Measurements from ENCODE around the gene ZNF45. TPM values are rescaled to one million over a fixed set of nuclear protein-coding genes. Genes with fewer than 3 reads are reported as not detected.
A peak's percentile ranks its signal among the peaks of the same experiment; 100 is the strongest.

ZNF45 gene
- polyA plus RNA-seq, 4 donors = 3.5 to 18.5 (median 6.0) TPM

GRCh38 chr19:43936188-43936587 is 1.1 kb upstream of the ZNF45 start:
- peak; percentile 2 to 16 for DNase-seq
- WGBS, 3 donors = 24 to 62% (median 46%) methylated on average over 5 of the region's 5 CpGs
- no peak for FAIRE-seq
- peaks cover 0 to 9% (median 6%) of the 10 kb centered on the region in 3 donors for H3K36me3 ChIP-seq (ENCODE audit: control insufficient read depth in 3 of 3, insufficient read depth in 2 of 3, low read depth in 1 of 3, low read length in 3 of 3)
- no peaks in the 10 kb centered on the region for H3K9me3 ChIP-seq (ENCODE audit: control insufficient read depth in 2 of 2, insufficient read depth in 1 of 2, low read depth in 1 of 2, low read length in 1 of 2)
- no peak overlapping the region for H3K27ac ChIP-seq (ENCODE audit: low read depth in 1 of 3, low read length in 2 of 3)
- H3K4me3 ChIP-seq (ENCODE audit: low read depth in 1 of 3, low read length in 3 of 3) = no peak overlapping the region
- no peaks in the 10 kb centered on the region for H3K27me3 ChIP-seq (ENCODE audit: control insufficient read depth in 3 of 3, insufficient read depth in 3 of 3, low read length in 3 of 3)
- peaks cover 0 to 5% (median 0%) of the 10 kb centered on the region in 3 donors for H3K4me1 ChIP-seq (ENCODE audit: control insufficient read depth in 3 of 3, insufficient read depth in 2 of 3, low read depth in 1 of 3, low read length in 2 of 3)

DNA sequence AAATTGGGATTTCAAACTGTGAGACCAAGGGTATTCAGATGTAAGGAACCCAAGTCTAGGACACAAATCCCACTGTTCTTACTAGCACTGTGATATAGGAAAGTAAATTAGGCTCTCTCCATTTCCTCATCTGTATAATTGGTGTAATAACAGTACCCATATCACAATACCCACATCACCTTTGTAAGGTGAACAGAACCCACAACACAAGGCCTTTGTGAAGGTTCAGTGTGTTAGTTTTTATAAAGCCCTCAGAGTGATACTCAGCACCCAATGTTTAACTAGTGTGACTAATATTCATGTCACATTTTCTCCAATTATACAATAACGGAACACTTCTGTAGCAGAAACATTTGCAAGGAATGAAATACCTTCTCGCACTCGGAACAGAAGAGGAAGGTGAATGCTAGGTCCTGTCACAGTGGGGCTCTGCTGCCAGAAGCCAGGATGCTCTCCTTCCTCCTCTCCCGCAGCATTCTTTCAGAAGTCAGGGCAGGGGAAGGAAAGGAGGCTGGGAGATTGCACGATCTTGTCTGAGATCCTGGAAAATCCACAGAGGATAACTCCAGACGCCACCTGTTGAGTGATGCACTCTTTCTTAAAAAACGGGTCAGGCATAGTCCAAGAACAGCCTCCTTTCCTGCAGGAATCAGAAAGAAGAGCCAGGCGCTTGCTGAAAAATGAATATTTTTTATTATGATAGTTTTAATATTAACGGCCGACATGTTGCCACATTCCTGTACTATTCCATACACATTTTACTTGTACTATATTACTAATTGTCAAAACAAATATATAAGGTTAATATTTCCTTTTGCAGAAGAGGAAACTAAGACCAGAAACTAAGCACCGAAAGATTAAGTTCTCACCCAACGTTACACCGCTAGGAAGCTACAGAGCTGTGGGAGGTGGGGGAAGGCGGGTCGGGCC is 762 bp downstream of the ZNF45 start:
- FAIRE-seq (no peak), DNase-seq (peak in 1 of 2 donors; percentile 1)
- WGBS, 3 donors = 9 to 18% (median 11%) methylated on average over 15 of the region's 15 CpGs
- Histone ChIP-seq H3K4me1 (ENCODE audit: control insufficient read depth in 3 of 3, insufficient read depth in 2 of 3, low read depth in 1 of 3, low read length in 2 of 3) (peaks cover 0 to 5% (median 0%) of the 10 kb centered on the region in 3 donors), H3K36me3 (ENCODE audit: control insufficient read depth in 3 of 3, insufficient read depth in 2 of 3, low read depth in 1 of 3, low read length in 3 of 3) (peaks cover 9 to 19% (median 14%) of the 10 kb centered on the region in 3 donors), H3K27me3 (ENCODE audit: control insufficient read depth in 3 of 3, insufficient read depth in 3 of 3, low read length in 3 of 3) (no peaks in the 10 kb centered on the region), H3K27ac (ENCODE audit: low read depth in 1 of 3, low read length in 2 of 3) (peak overlapping the region; percentile 61 to 95 (median 95)), H3K9me3 (ENCODE audit: control insufficient read depth in 2 of 2, insufficient read depth in 1 of 2, low read depth in 1 of 2, low read length in 1 of 2) (no peaks in the 10 kb centered on the region), H3K4me3 (ENCODE audit: low read depth in 1 of 3, low read length in 3 of 3) (peak overlapping the region; percentile 74 to 97 (median 74))

GRCh38 chr19:43928820-43929219 is 6.3 kb downstream of the ZNF45 start:
- no peak overlapping the region for H3K27ac ChIP-seq (ENCODE audit: low read depth in 1 of 3, low read length in 2 of 3)
- peaks cover 0 to 2% of the 10 kb centered on the region in 2 donors for H3K9me3 ChIP-seq (ENCODE audit: control insufficient read depth in 2 of 2, insufficient read depth in 1 of 2, low read depth in 1 of 2, low read length in 1 of 2)
- no peaks in the 10 kb centered on the region for H3K4me1 ChIP-seq (ENCODE audit: control insufficient read depth in 3 of 3, insufficient read depth in 2 of 3, low read depth in 1 of 3, low read length in 2 of 3)
- H3K36me3 ChIP-seq (ENCODE audit: control insufficient read depth in 3 of 3, insufficient read depth in 2 of 3, low read depth in 1 of 3, low read length in 3 of 3) = peaks cover 32 to 37% (median 36%) of the 10 kb centered on the region in 3 donors
- FAIRE-seq (no peak), DNase-seq (no peak)
- no peaks in the 10 kb centered on the region for H3K27me3 ChIP-seq (ENCODE audit: control insufficient read depth in 3 of 3, insufficient read depth in 3 of 3, low read length in 3 of 3)
- no peak overlapping the region for H3K4me3 ChIP-seq (ENCODE audit: low read depth in 1 of 3, low read length in 3 of 3)
- 93 to 98% (median 97%) methylated on average over 5 of the region's 5 CpGs for WGBS, 3 donors

GRCh38 chr19:43923875-43924274 is 11.2 kb downstream of the ZNF45 start:
- no peak overlapping the region for H3K4me3 ChIP-seq (ENCODE audit: low read depth in 1 of 3, low read length in 3 of 3)
- FAIRE-seq = no peak
- no peaks in the 10 kb centered on the region for H3K27me3 ChIP-seq (ENCODE audit: control insufficient read depth in 3 of 3, insufficient read depth in 3 of 3, low read length in 3 of 3)
- peaks cover 28 to 38% (median 34%) of the 10 kb centered on the region in 3 donors for H3K36me3 ChIP-seq (ENCODE audit: control insufficient read depth in 3 of 3, insufficient read depth in 2 of 3, low read depth in 1 of 3, low read length in 3 of 3)
- H3K27ac ChIP-seq (ENCODE audit: low read depth in 1 of 3, low read length in 2 of 3) = no peak overlapping the region
- peaks cover 0 to 18% of the 10 kb centered on the region in 2 donors for H3K9me3 ChIP-seq (ENCODE audit: control insufficient read depth in 2 of 2, insufficient read depth in 1 of 2, low read depth in 1 of 2, low read length in 1 of 2)
- no peak for DNase-seq
- no peaks in the 10 kb centered on the region for H3K4me1 ChIP-seq (ENCODE audit: control insufficient read depth in 3 of 3, insufficient read depth in 2 of 3, low read depth in 1 of 3, low read length in 2 of 3)

DNA sequence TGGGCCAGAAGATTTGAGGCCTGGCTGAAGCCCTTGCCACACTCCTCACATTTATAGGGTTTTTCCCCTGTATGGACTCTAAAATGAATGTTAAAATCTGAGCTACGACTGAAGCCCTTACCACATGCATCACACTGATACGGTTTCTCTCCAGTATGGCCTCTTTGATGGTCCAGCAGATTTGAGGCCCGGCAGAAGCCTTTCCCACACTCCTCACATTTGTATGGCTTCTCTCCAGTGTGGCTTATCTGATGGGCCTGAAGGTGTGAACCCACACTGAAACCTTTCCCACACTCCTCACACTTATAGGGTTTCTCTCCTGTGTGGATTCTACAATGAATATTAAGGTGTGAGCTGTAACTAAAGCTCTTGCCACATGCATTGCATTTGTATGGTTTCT is 21.0 kb downstream of the ZNF45 start:
- no peak for DNase-seq
- peaks cover 33 to 42% (median 35%) of the 10 kb centered on the region in 3 donors for H3K36me3 ChIP-seq (ENCODE audit: control insufficient read depth in 3 of 3, insufficient read depth in 2 of 3, low read depth in 1 of 3, low read length in 3 of 3)
- H3K4me3 ChIP-seq (ENCODE audit: low read depth in 1 of 3, low read length in 3 of 3) = no peak overlapping the region
- H3K9me3 ChIP-seq (ENCODE audit: control insufficient read depth in 2 of 2, insufficient read depth in 1 of 2, low read depth in 1 of 2, low read length in 1 of 2) = peaks cover 14 to 65% of the 10 kb centered on the region in 2 donors
- H3K4me1 ChIP-seq (ENCODE audit: control insufficient read depth in 3 of 3, insufficient read depth in 2 of 3, low read depth in 1 of 3, low read length in 2 of 3) = no peaks in the 10 kb centered on the region
- no peak for FAIRE-seq
- no peak overlapping the region for H3K27ac ChIP-seq (ENCODE audit: low read depth in 1 of 3, low read length in 2 of 3)
- H3K27me3 ChIP-seq (ENCODE audit: control insufficient read depth in 3 of 3, insufficient read depth in 3 of 3, low read length in 3 of 3) = no peaks in the 10 kb centered on the region
- WGBS, 3 donors = 68 to 92% (median 83%) methylated on average over 3 of the region's 3 CpGs

- 98 to 99% (median 98%) methylated on average over 7 of the region's 7 CpGs for WGBS, 3 donors
- Histone ChIP-seq H3K36me3 (ENCODE audit: control insufficient read depth in 3 of 3, insufficient read depth in 2 of 3, low read depth in 1 of 3, low read length in 3 of 3) (peaks cover 29 to 37% (median 31%) of the 10 kb centered on the region in 3 donors), H3K9me3 (ENCODE audit: control insufficient read depth in 2 of 2, insufficient read depth in 1 of 2, low read depth in 1 of 2, low read length in 1 of 2) (peaks cover 14 to 68% of the 10 kb centered on the region in 2 donors), H3K27me3 (ENCODE audit: control insufficient read depth in 3 of 3, insufficient read depth in 3 of 3, low read length in 3 of 3) (no peaks in the 10 kb centered on the region), H3K27ac (ENCODE audit: low read depth in 1 of 3, low read length in 2 of 3) (no peak overlapping the region), H3K4me3 (ENCODE audit: low read depth in 1 of 3, low read length in 3 of 3) (no peak overlapping the region), H3K4me1 (ENCODE audit: control insufficient read depth in 3 of 3, insufficient read depth in 2 of 3, low read depth in 1 of 3, low read length in 2 of 3) (no peaks in the 10 kb centered on the region)
- DNase-seq = no peak
- FAIRE-seq = no peak
Observed at GRCh38 chr19:43913383-43913782, 21.7 kb downstream of the ZNF45 start.

- H3K9me3 ChIP-seq (ENCODE audit: control insufficient read depth in 2 of 2, insufficient read depth in 1 of 2, low read depth in 1 of 2, low read length in 1 of 2) = peaks cover 14 to 69% of the 10 kb centered on the region in 2 donors
- H3K36me3 ChIP-seq (ENCODE audit: control insufficient read depth in 3 of 3, insufficient read depth in 2 of 3, low read depth in 1 of 3, low read length in 3 of 3) = peaks cover 18 to 22% (median 19%) of the 10 kb centered on the region in 3 donors
- FAIRE-seq (no peak), DNase-seq (no peak)
- no peaks in the 10 kb centered on the region for H3K4me1 ChIP-seq (ENCODE audit: control insufficient read depth in 3 of 3, insufficient read depth in 2 of 3, low read depth in 1 of 3, low read length in 2 of 3)
- no peak overlapping the region for H3K27ac ChIP-seq (ENCODE audit: low read depth in 1 of 3, low read length in 2 of 3)
- H3K27me3 ChIP-seq (ENCODE audit: control insufficient read depth in 3 of 3, insufficient read depth in 3 of 3, low read length in 3 of 3) = no peaks in the 10 kb centered on the region
- no peak overlapping the region for H3K4me3 ChIP-seq (ENCODE audit: low read depth in 1 of 3, low read length in 3 of 3)
Observed at GRCh38 chr19:43910884-43911283, 24.2 kb downstream of the ZNF45 start.

GRCh38 chr19:43908659-43909058 is 26.4 kb downstream of the ZNF45 start:
- peaks cover 5 to 60% of the 10 kb centered on the region in 2 donors for H3K9me3 ChIP-seq (ENCODE audit: control insufficient read depth in 2 of 2, insufficient read depth in 1 of 2, low read depth in 1 of 2, low read length in 1 of 2)
- FAIRE-seq = no peak
- WGBS, 3 donors = 94 to 99% (median 95%) methylated on average over 1 of the region's 1 CpG

More at GRCh38 chr19:43908659-43909058, 26.4 kb downstream of the ZNF45 start:
- no peak for DNase-seq
- Histone ChIP-seq H3K4me1 (ENCODE audit: control insufficient read depth in 3 of 3, insufficient read depth in 2 of 3, low read depth in 1 of 3, low read length in 2 of 3) (no peaks in the 10 kb centered on the region), H3K36me3 (ENCODE audit: control insufficient read depth in 3 of 3, insufficient read depth in 2 of 3, low read depth in 1 of 3, low read length in 3 of 3) (peaks cover 0 to 4% (median 0%) of the 10 kb centered on the region in 3 donors), H3K4me3 (ENCODE audit: low read depth in 1 of 3, low read length in 3 of 3) (no peak overlapping the region), H3K27ac (ENCODE audit: low read depth in 1 of 3, low read length in 2 of 3) (no peak overlapping the region), H3K27me3 (ENCODE audit: control insufficient read depth in 3 of 3, insufficient read depth in 3 of 3, low read length in 3 of 3) (no peaks in the 10 kb centered on the region)
